ENCODE measurements around the gene VAV2. TPM values are rescaled to one million over a fixed set of nuclear protein-coding genes. Genes with fewer than 3 reads are reported as not detected.
"Not testable (repeated sequence)": the region's sequence is repeated elsewhere in the genome, so short reads cannot be mapped to it uniquely, and the experiment has no call there.

The VAV2 gene
- total RNA-seq, 1 donor from 2014 or later, result 6.0 TPM

- DNase-seq, result no peak
Observed at GRCh38 chr9:133768371-133768858, 223.7 kb downstream of the VAV2 start.

GRCh38 chr9:133767625-133768024, 224.5 kb downstream of the VAV2 start:
- no peak for DNase-seq

- DNase-seq, result no peak
Observed at GRCh38 chr9:133767008-133767407, 225.1 kb downstream of the VAV2 start.

- not testable (repeated sequence) for DNase-seq
Observed at GRCh38 chr9:133766234-133766633, 225.9 kb downstream of the VAV2 start.

GRCh38 chr9:133763272-133764183, 228.6 kb downstream of the VAV2 start:
- no peak for DNase-seq

- DNase-seq, result no peak
Observed at GRCh38 chr9:133762488-133763271, 229.4 kb downstream of the VAV2 start.

GRCh38 chr9:133761641-133762248, 230.4 kb downstream of the VAV2 start:
- no peak for DNase-seq

- no peak for DNase-seq
Observed at GRCh38 chr9:133760713-133761290, 231.3 kb downstream of the VAV2 start.

- DNase-seq, result no peak
Observed at GRCh38 chr9:133759946-133760345, 232.2 kb downstream of the VAV2 start.

GRCh38 chr9:133759146-133759900, 232.8 kb downstream of the VAV2 start:
- no peak for DNase-seq

- DNase-seq, result no peak
Observed at GRCh38 chr9:133758228-133758627, 233.9 kb downstream of the VAV2 start.

- DNase-seq, result no peak
Observed at GRCh38 chr9:133754688-133755227, 237.4 kb downstream of the VAV2 start.

GRCh38 chr9:133754187-133754586, 237.9 kb downstream of the VAV2 start:
- DNase-seq, result no peak

- no peak for DNase-seq
Observed at GRCh38 chr9:133752739-133753446, 239.2 kb downstream of the VAV2 start.

- DNase-seq, result no peak
Observed at GRCh38 chr9:133750982-133751649, 241.0 kb downstream of the VAV2 start.

GRCh38 chr9:133747309-133747708, 244.8 kb downstream of the VAV2 start:
- no peak for DNase-seq

- not testable (repeated sequence) for DNase-seq
Observed at GRCh38 chr9:133744528-133744927, 247.6 kb downstream of the VAV2 start.

GRCh38 chr9:133742849-133743444, 249.2 kb downstream of the VAV2 start:
- DNase-seq, result peak; percentile 26

GRCh38 chr9:133742251-133742650, 249.9 kb downstream of the VAV2 start:
- DNase-seq, result no peak

GRCh38 chr9:133741716-133742115, 250.4 kb downstream of the VAV2 start:
- no peak for DNase-seq

All from skin of body (tissue), 2 donors.